Adrenal gland (tissue), 12 donors: Measurements from ENCODE around the gene SMAD4. TPM values are rescaled to one million over a fixed set of nuclear protein-coding genes. Genes with fewer than 3 reads are reported as not detected.

Experiments
- DNase-seq, 7 donors: peaks; one replicate each; pipeline ENCODE4 v3.0.0-alpha.2; 2019 to 2020
- H3K27ac ChIP-seq, 5 donors: fragments of 200-600 bp; sonication (generic) in 4 of 5; 1 replicate in 3 of 5; 2 replicates in 2 of 5; pipeline versions ENCODE4 v1.5.1 to v1.8.0; 2016 to 2020; ENCODE audit warnings: mild to moderate bottlenecking in 1 of 5
- H3K27me3 ChIP-seq: fragments of 200-600 bp; 2 replicates; pipeline ENCODE4 v1.8.0; 2021
- H3K36me3 ChIP-seq, 2 donors: fragments of 200-600 bp; replicated peaks in 1 of 2; 1 replicate in 1 of 2; 2 replicates in 1 of 2; pipeline versions ENCODE4 v1.5.1 to v1.8.0; 2018 to 2022
- H3K4me1 ChIP-seq, 2 donors: fragments of 200-600 bp; replicated peaks in 1 of 2; 1 replicate in 1 of 2; 2 replicates in 1 of 2; pipeline versions ENCODE4 v1.5.1 to v1.8.0; 2018 to 2021
- H3K4me3 ChIP-seq, 4 donors: fragments of 200-600 bp; sonication (generic) in 3 of 4; one replicate each; pipeline ENCODE4 v1.5.1; 2016 to 2018
- H3K9me3 ChIP-seq, 3 donors: fragments of 200-600 bp; sonication (generic) in 1 of 3; replicated peaks in 1 of 3; 1 replicate in 2 of 3; 2 replicates in 1 of 3; pipeline versions ENCODE4 v1.5.1 to v1.8.0; 2016 to 2021
- CTCF ChIP-seq, 6 experiments: fragments of 450-650 bp in 4 of 6; fragments of 200-600 bp in 2 of 6; sonication (generic) in 1 of 6; IDR thresholded peaks; 1 replicate in 5 of 6; 2 replicates in 1 of 6; pipeline versions ENCODE4 v1.5.1 to v1.8.0; 2016 to 2021; ENCODE audit warnings: antibody characterized with exemption in 6 of 6, mild to moderate bottlenecking in 2 of 6, moderate library complexity in 1 of 6
- POLR2A ChIP-seq, 2 donors: fragments of 450-650 bp; IDR thresholded peaks; one replicate each; pipeline ENCODE4 v1.6.1; 2017; ENCODE audit warnings: antibody characterized with exemption in 2 of 2, mild to moderate bottlenecking in 2 of 2, moderate library complexity in 1 of 2
- WGBS, 4 donors: extraction: QIAGEN DNeasy Blood & Tissue Kit in 2 of 4; methylation state at CpG; one replicate each; pipeline versions ENCODE4 v1.1.5 to v1.1.7; 2013 to 2017; 5-methylcytosine and 5-hydroxymethylcytosine counted together
- intact Hi-C, 2 donors: fragments of 100-400 bp; cut with DNase I; formaldehyde crosslinking; loops; one replicate each; pipeline versions ENCODE4 v1.14.1 to v1.15.0; 2022 to 2023
- polyA plus RNA-seq, 3 donors: library from polyadenylated mRNA; stranded (reverse); fragments of 200-250 nt in 2 of 3; fragments of 350-450 nt in 1 of 3; fragmentation: Illumina TruSeq in 1 of 3; extraction: RNeasy Lipid Tissue Mini Kit (QIAGEN cat#74804) in 1 of 3; gene quantifications; one replicate each; pipeline ENCODE4 v1.2.3, GENCODE V29; 2013 to 2014
- total RNA-seq, 9 donors: library from RNA; depleted of rRNA in 4 of 9; stranded (reverse); fragments of >200 nt in 4 of 9; fragments of 120-200 nt in 1 of 9; fragmentation: NEBNext Ultra II Directional in 1 of 9; extraction: Animal tissue kit (Norgen Biotek cat#: 25700) in 1 of 9; gene quantifications; one replicate each; pipeline versions ENCODE4 v1.1.0 to v1.2.4, GENCODE V29; 2013 to 2023
- donor health status: healthy with polysubstance abuse.
- donor health status: Bipolar disorder and iron deficiency.
- donor health status: DM: yes; HTN: yes; CAD: no.
- donor health status: DM: no; HTN: no; CAD: no.
- donor health status: DM: no; HTN: no; CAD: no.
- donor health status: DM: yes; HTN: yes; CAD: no.

The SMAD4 gene
- total and polyA plus RNA-seq, 12 donors = 9.0 to 151 (median 90.1) TPM

- WGBS, 4 donors = 18 to 31% (median 22%) methylated on average over 2 of the region's 2 CpGs
- H3K4me1 ChIP-seq = no peaks in the 10 kb centered on the region
Measured at GRCh38 chr18:51082571-51083267, 52.7 kb downstream of the SMAD4 start.

GRCh38 chr18:51083398-51083797 lies 53.4 kb downstream of the SMAD4 start:
- no peaks in the 10 kb centered on the region for H3K27me3 ChIP-seq
- intact Hi-C loops = no loop called here
- DNase-seq = no peak
- WGBS, 4 donors = 49 to 90% (median 88%) methylated on average over 1 of the region's 1 CpG
- H3K27ac ChIP-seq = no peak overlapping the region
- H3K9me3 ChIP-seq = peaks cover 0 to 9% (median 3%) of the 10 kb centered on the region in 3 donors
- TF ChIP-seq CTCF (IDR thresholded peaks at IDR 0.05) = no peak
- no peak for TF ChIP-seq POLR2A (IDR thresholded peaks at IDR 0.05)
- H3K36me3 ChIP-seq = peaks cover 0 to 17% of the 10 kb centered on the region in 2 donors
- H3K4me1 ChIP-seq = no peaks in the 10 kb centered on the region
- no peak overlapping the region for H3K4me3 ChIP-seq

More at GRCh38 chr18:51082571-51083267, 52.7 kb downstream of the SMAD4 start:
- TF ChIP-seq CTCF (IDR thresholded peaks at IDR 0.05) = no peak
- TF ChIP-seq POLR2A (IDR thresholded peaks at IDR 0.05) = no peak
- peaks cover 0 to 24% of the 10 kb centered on the region in 2 donors for H3K36me3 ChIP-seq
- intact Hi-C loops = no loop called here
- H3K27me3 ChIP-seq = no peaks in the 10 kb centered on the region
- no peak for DNase-seq
- peaks cover 0 to 2% (median 1%) of the 10 kb centered on the region in 3 donors for H3K9me3 ChIP-seq
- no peak overlapping the region for H3K27ac ChIP-seq
- H3K4me3 ChIP-seq = no peak overlapping the region

GRCh38 chr18:51088410-51088809 lies 58.4 kb downstream of the SMAD4 start:
- intact Hi-C loops = no loop called here
- DNase-seq = no peak
- Histone ChIP-seq H3K36me3 (peaks cover 0 to 4% of the 10 kb centered on the region in 2 donors), H3K4me3 (no peak overlapping the region), H3K9me3 (peaks cover 0 to 15% (median 3%) of the 10 kb centered on the region in 3 donors), H3K4me1 (no peaks in the 10 kb centered on the region), H3K27ac (no peak overlapping the region), H3K27me3 (no peaks in the 10 kb centered on the region)
- 96 to 100% (median 98%) methylated on average over 1 of the region's 1 CpG for WGBS, 4 donors
- no peak for TF ChIP-seq POLR2A (IDR thresholded peaks at IDR 0.05)
- TF ChIP-seq CTCF (IDR thresholded peaks at IDR 0.05) = no peak

- Histone ChIP-seq H3K27me3 (no peaks in the 10 kb centered on the region), H3K9me3 (peaks cover 0 to 15% (median 3%) of the 10 kb centered on the region in 3 donors), H3K36me3 (peaks cover 0 to 4% of the 10 kb centered on the region in 2 donors), H3K4me1 (no peaks in the 10 kb centered on the region), H3K4me3 (no peak overlapping the region), H3K27ac (no peak overlapping the region)
- WGBS, 4 donors = 81 to 90% (median 86%) methylated on average over 4 of the region's 4 CpGs
- intact Hi-C loops = no loop called here
- DNase-seq = no peak
- TF ChIP-seq CTCF (IDR thresholded peaks at IDR 0.05) = no peak
- TF ChIP-seq POLR2A (IDR thresholded peaks at IDR 0.05) = no peak
Measured at GRCh38 chr18:51089691-51090090, 59.7 kb downstream of the SMAD4 start.
